Astrocyte of the hippocampus (primary cell): ENCODE results near the gene TMEM236.

Experiments
- DNase-seq: peaks from one replicate; pipeline ENCODE4 v3.0.0; 2011; ENCODE audit warnings: low read depth, low spot score

Gene TMEM236

DNA sequence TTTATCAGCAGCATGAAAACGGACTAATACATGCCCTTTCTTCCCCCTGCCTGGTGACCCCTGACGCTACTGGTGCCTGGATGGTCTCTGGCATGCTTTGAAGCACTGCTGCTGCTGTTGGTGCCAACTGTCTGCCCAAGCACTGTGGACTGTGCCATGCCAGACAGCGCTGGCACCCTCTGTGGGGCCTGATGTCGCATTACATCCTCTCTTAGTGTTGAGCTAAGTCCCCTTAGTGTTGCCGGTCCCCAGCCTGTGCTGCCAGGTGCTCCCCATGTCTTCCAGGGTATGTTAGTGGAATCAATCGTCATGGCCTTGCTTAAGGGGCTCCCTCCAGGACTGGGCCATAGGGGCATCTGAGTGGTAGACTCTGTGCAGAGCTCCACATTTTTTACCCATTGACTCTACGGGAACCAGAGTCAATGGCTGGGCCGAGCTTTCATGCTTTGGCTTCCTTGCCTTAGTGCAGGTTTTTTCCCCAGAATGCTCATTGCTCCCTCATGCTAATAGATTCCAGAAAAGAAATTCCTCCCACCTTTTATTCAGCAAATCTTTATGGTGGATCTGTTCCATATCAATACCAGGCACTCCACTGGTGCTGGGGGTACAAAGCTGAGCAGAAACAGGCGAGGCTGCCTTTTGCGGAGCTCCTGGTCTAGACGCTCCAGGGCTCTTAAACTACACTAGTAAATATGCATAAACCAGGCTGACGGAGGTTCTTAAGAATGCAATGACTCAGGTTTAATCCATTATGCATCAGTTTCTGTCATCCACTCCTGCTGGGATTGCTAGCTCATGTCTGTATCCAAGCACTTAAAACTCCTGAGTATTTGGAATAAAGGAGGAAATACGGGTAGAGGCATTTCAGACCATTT lies 35.3 kb downstream of the TMEM236 start:
- peak; percentile 94 for DNase-seq

DNA sequence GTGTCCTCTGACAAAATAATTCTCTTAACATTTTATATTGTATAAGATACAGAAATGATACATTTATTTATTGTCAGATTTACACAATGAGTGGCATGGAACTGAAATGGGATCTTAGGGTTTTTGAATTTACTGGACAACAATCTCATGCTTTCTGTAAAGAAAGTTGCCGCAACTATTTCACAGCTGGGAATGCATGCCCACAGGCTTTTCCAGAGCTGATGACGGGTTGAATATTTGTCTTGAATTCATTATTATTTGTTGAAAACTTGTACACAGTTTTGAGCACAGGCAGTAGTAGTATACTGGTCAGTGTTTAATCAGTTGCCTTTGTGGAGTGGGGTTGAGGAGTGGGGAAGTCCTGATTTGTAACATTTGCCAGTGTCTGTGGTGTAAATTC lies 36.6 kb downstream of the TMEM236 start:
- DNase-seq: peak; percentile 5

DNA sequence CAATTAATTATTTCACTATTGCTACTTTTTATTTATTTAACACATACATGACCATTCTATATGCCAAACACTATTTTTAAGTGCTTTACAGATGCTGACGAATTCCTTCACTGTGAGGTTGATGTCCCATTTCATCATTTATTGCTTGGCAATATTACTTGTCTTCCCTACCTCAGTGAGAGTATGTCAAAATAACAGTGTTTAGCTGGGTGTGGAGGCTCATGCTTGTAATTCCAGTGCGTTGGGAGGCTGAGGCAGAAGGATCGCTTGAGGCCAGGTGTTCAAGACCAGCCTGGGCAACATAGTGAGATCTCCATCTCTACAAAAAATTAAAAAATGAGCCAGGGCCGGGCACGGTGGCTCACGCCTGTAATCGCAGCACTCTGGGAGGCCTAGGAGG lies 37.4 kb downstream of the TMEM236 start:
- no peak for DNase-seq

DNA sequence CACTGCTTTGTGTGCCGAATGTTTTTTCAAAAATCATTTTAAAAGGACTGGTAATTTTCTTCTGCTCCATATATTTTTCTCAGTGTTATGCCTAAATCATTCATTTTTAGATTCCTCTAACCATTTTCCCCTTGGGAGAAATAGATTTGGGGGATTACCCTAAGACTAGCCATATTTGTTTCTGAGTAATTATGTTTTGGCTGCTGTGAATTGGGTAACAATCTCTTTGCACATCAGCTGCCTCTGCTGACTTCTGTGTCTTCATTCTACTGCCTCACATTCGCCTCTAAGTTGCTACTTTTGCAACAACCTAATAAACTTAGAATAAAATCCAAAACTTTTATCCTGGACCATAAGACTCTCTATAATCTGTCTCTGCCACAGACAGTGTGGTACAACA lies 38.6 kb downstream of the TMEM236 start:
- no peak for DNase-seq

GRCh38 chr10:17792991-17793390 lies 41.0 kb downstream of the TMEM236 start:
- DNase-seq: no peak

- DNase-seq: no peak
Measured at GRCh38 chr10:17793823-17794644, 42.0 kb downstream of the TMEM236 start.

DNA sequence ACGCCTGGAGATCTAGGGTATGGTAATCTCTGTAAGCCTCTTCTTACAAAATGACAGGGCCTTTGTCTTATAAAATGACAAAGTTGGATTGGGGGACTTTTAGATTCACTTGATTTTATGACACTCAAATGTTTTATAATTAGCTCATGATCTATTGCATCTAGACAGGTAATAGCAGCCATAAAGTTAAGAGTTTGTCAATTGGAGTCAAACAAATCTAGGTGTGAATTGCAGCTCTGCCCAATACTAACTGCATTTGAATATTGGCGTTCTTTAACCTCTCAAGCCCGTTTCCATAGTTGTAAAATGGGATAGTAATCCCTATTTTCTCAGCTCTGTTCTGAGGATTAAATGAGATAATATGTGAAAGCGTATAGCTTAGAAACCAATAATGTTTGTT lies 43.1 kb downstream of the TMEM236 start:
- DNase-seq: no peak

DNA sequence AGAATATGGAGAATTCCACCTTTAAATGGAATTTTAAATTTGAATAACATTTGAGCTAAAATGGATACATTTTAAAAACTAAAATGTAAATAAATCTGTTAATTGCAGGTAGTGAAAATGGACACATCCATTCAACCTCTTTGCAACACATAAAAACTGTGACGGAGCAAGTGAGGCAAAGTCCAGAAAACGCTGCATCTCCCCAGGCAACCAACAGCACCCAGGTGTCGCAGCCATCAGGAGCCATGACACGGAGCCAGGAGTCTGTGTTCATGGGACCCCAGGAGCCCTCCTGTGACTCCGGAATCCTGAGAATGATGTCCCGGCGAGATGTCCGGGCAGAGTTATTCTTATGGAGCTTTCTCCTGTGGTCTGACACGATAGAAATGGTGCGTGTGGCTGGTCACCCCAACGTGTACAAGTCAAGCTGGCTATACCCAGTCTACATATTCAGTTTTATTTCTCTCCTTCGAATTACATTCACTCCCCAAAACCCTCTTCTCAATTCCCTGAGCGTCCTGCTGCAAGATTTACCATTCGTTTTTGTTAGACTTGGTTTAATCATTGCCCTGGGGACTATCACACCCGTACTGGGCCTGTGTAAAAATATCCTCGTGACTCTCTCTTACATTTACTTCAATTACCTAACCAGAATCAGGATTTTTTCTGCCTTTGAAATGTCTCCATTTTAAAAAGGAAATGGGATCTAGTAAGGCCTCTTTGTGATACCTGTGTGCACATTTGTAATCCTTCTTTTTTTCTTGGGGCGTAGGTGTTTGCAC lies 44.0 kb downstream of the TMEM236 start:
- DNase-seq: no peak

GRCh38 chr10:17801507-17801906 lies 49.5 kb downstream of the TMEM236 start:
- no peak for DNase-seq

DNA sequence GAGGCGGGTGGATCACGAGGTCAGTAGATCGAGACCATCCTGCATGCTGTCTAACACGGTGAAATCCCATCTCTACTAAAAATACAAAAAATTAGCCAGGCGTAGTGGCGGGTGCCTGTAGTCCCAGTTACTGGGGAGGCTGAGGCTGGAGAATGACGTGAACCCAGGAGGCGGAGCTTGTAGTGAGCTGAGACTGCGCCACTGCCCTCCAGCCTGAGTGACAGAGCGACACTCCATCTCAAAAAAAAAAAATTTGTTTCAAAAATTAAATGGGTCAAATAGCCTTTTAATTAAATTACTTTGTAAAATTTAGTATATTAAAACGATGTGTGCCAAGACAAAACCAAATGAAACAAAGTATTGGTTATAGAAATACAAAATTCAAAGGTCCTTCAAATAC lies 50.3 kb downstream of the TMEM236 start:
- no peak for DNase-seq

DNA sequence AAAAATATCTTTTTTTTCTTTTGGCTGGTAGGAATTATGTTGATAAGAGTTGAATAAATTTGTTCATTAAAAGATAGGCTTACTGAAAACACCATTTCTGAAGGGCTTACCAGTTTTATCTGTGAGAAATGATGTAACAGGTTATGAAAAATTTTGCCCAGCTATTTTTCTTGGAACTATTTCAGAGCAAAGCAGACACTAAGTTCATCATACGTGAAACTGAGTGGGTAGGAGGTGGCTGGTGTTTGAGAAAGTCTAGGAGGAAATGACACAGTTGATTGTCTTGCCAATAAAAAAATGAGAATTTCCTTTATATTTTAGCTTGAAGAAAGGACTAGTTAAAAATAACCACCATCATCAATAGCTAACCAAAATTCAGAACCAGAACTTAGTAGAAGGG lies 51.0 kb downstream of the TMEM236 start:
- DNase-seq: no peak

DNA sequence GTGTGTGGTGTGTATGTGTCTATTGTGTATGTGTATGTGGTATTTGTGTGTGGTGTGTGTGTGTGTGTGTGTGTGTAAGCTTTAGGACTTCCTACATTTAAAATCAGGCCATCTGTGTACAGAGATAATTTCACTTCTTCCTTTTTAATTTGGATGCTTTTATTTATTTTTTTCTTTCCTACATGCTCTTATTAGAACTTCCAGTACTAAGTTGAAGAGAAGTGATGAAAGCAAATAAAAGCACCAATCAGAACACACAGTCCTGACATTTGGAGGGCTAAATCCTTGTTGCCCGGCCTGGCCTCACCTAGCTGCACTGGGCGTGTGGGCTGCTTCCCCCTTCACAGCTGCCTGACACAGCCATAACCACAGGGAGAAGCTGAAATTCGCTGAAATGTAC lies 53.3 kb downstream of the TMEM236 start:
- DNase-seq: no peak

DNA sequence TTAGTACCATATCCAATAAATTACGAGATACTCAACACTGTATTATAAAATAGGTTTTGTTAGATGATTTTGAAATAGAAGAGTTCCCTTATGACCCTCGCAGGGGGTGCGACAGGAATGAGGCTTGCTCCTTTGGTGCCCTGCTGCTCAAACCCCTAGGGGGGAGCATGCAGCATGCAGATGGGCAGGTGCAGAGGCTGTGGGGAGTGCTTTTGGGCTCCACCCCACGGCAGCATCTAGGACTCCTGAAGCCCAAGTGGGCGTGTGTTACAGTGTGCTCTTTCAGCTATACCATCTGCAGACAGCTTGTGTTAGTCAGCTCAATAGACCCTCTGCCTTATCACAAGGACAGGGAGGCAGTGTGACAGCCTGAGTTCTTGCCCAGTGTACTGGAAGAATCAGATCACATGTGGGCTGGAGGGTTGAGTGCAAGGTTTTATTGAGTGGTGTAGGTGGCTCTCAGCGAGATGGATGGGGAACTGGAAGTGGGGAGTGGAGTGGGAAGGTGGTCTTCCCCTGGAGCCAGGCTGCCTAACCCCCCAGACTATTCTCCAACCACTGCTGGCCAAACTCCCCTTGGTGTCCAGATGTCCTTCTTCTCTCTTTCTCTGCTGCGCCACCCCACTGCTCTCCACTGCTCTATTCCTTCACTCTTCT lies 54.0 kb downstream of the TMEM236 start:
- no peak for DNase-seq

DNA sequence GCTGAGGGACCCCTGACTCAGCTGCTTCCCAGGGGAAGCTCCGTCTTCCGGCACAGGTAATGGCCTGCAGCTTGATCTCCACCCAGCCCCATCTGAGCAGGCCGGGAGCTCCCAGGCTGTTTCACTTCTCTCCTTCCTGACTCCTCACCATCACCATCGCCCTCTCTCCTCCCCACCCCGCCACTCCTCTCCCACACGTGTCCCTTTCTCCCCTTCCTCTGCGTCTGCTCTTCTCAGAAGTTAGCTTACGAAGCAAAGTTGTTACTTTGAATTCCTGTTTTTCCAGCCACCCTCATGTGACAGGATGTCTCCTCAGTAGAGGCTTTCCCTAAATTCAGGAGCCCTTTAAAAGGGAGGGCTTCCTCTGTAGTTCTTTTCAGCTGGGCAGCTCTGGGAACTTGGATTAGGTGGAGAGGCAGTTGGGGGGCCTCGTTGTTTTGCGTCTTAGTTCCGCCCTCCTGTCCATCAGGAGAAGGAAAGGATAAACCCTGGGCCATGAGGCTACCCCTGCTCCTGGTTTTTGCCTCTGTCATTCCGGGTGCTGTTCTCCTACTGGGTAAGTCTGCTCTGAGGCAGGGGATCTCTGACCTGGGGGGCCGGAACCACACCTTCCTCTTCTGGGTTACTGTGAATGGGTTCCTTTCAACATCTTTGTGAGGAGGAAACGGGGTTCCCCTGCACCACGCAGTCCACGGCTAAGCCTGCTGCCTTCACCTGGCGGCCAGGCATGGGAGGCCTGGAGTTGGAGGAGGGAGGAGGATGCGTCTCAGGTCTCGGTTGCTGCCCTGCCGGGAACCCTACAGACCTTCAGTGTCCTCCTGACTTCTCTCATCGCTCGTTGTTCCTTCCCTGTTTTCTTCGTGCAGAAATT lies 57.2 kb downstream of the TMEM236 start, which contains the start of gene MRC1:
TSS of gene MRC1 (plus strand) at position 378 of the 871 bp plus-strand sequence. CDS start at position 496, 118 bp downstream.
- no peak for DNase-seq

DNA sequence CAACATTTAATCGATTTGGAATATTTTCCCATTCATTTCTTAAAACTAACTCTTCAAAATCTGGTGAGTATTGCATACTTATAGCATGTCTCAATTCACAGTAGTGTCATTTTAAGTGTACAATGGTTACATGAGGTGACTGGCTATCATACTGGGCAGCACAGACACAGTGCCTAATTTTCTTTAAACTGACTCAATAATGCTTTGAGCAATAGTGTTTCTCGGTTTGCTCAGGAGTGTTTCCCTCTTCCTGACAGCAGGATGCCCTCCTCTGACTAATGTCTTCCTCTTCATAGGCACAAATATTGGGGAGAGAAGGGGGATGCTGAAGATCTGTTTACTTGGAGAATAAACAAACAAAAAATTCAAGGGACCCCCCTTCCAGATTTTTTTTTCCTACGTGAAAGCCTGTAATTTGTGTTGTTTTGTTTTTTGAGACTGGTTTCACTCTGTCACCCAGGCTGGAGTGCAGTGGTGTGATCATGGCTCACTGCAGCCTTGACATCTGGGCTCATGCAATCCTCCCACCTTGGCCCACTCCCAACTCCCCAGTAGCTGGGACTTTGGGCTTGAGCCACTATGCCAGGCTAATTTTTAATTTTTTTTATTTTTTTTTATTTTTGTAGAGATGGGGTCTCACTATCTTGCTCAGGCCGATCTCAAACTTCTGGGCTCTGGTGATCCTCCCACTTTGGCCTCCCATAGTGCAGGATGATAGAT lies 59.3 kb downstream of the TMEM236 start:
- no peak for DNase-seq

GRCh38 chr10:17814973-17815372 lies 63.0 kb downstream of the TMEM236 start:
- DNase-seq: no peak

GRCh38 chr10:17816199-17816598 lies 64.2 kb downstream of the TMEM236 start:
- DNase-seq: no peak

DNA sequence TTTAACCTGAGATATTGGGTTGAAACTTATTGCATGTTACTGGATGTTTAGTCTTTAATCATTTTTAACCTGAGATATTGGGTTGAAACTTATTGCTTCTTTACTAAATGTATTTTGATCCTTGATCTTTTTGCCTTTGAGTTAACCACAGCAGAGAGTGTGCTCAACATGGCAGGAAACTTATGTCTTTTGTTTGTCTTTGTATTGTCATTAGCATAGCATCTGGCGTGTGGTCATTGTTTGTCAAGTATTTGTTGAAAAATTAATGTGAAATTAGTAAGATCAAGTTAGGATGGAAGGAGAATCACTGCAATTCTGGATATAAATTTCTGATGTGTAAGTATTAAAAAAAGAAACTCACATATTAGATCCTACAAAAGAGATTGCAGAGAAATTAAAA lies 65.3 kb downstream of the TMEM236 start:
- DNase-seq: no peak

- no peak for DNase-seq
Measured at GRCh38 chr10:17817790-17818189, 65.8 kb downstream of the TMEM236 start.

DNA sequence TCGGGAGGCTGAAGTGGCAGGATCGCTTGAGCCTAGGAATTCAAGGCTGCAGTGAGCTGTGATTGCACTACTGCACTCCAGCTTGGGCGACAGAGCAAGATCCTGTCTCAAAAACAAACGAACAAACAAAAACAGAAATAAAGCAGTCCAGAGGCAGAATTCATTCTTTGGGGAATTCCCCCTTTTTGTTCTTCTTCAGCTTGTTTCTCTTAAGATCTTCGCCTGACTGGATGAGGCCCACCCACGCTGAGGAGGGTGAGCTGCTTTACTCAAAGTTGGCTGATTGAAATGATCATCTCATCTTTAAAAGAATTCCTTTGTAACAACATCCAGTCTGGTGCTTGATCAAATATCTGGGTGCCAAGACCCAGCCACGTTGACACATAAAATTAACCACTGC lies 67.8 kb downstream of the TMEM236 start:
- no peak for DNase-seq
